Neuronal stem cell (in vitro differentiated cells): ENCODE results near the gene NCAM2.

Experiments
- DNase-seq: peaks from one replicate; pipeline ENCODE4 v3.0.0-alpha.2; 2013; ENCODE audit warnings: low spot score
- H2AFZ ChIP-seq: one replicate; pipeline ENCODE4 v1.6.1; 2013; ENCODE audit warnings: mild to moderate bottlenecking, low read length, inconsistent platforms
- H2AK5ac ChIP-seq: 2 replicates; pipeline ENCODE4 v1.6.1; 2013; ENCODE audit warnings: low read depth, mild to moderate bottlenecking, inconsistent platforms, low read length, moderate library complexity, mixed read lengths
- H2BK120ac ChIP-seq: 2 replicates; pipeline ENCODE4 v1.6.1; 2013; ENCODE audit warnings: low read depth, mild to moderate bottlenecking, inconsistent platforms, low read length, moderate library complexity, mixed read lengths
- H2BK12ac ChIP-seq: one replicate; pipeline ENCODE4 v1.6.1; 2013; ENCODE audit warnings: low read length, inconsistent platforms
- H2BK15ac ChIP-seq: 2 replicates; pipeline ENCODE4 v1.6.1; 2013; ENCODE audit warnings: mild to moderate bottlenecking, low read length, inconsistent platforms, mixed read lengths
- H2BK5ac ChIP-seq: one replicate; pipeline ENCODE4 v1.6.1; 2013; ENCODE audit warnings: inconsistent platforms, mild to moderate bottlenecking, low read length, moderate library complexity
- H3K14ac ChIP-seq: one replicate; pipeline ENCODE4 v1.6.1; 2013; ENCODE audit warnings: low read length, inconsistent platforms
- H3K18ac ChIP-seq: 2 replicates; pipeline ENCODE4 v1.6.1; 2013; ENCODE audit warnings: low read length, inconsistent platforms
- H3K23ac ChIP-seq: 2 replicates; pipeline ENCODE4 v1.6.1; 2013; ENCODE audit warnings: low read depth, mild to moderate bottlenecking, mixed read lengths, low read length, inconsistent platforms; ENCODE audit not compliant: poor library complexity
- H3K27ac ChIP-seq: replicated peaks from 3 replicates; pipeline ENCODE4 v1.5.1; 2013; ENCODE audit warnings: low read length, inconsistent platforms
- H3K27me3 ChIP-seq, 3 experiments: 2 replicates each; pipeline ENCODE4 v1.6.1; 2013; ENCODE audit warnings: low read length in 3 of 3, mild to moderate bottlenecking in 2 of 3, inconsistent platforms in 1 of 3, low read depth in 1 of 3, mixed read lengths in 1 of 3, moderate library complexity in 1 of 3; ENCODE audit not compliant: control insufficient read depth in 3 of 3, insufficient read depth in 3 of 3
- H3K36me3 ChIP-seq, 2 donors: replicated peaks in 1 of 2; 2 replicates each; pipeline ENCODE4 v1.6.1; 2013; ENCODE audit warnings: low read length in 2 of 2; ENCODE audit not compliant: control insufficient read depth in 2 of 2, insufficient read depth in 2 of 2
- H3K4ac ChIP-seq: 2 replicates; pipeline ENCODE4 v1.6.1; 2013; ENCODE audit warnings: inconsistent platforms, mild to moderate bottlenecking, low read length, moderate library complexity
- H3K4me1 ChIP-seq, 2 donors: 1 replicate in 1 of 2; 2 replicates in 1 of 2; pipeline ENCODE4 v1.6.1; 2013; ENCODE audit warnings: low read length in 2 of 2, low read depth in 1 of 2; ENCODE audit not compliant: control insufficient read depth in 2 of 2, insufficient read depth in 1 of 2
- H3K4me2 ChIP-seq: one replicate; pipeline ENCODE4 v1.6.1; 2013; ENCODE audit warnings: mild to moderate bottlenecking, low read length, inconsistent platforms; ENCODE audit not compliant: insufficient read depth, poor library complexity, severe bottlenecking
- H3K4me3 ChIP-seq, 2 donors: 2 replicates each; pipeline ENCODE4 v1.5.1; 2013; ENCODE audit warnings: low read length in 2 of 2, mild to moderate bottlenecking in 2 of 2, inconsistent platforms in 1 of 2, moderate library complexity in 1 of 2
- H3K79me1 ChIP-seq: one replicate; pipeline ENCODE4 v1.6.1; 2013; ENCODE audit warnings: low read depth, mild to moderate bottlenecking, inconsistent platforms, low read length, moderate library complexity
- H3K9ac ChIP-seq: one replicate; pipeline ENCODE4 v1.6.1; 2013; ENCODE audit warnings: mild to moderate bottlenecking, low read depth, low read length, inconsistent platforms; ENCODE audit not compliant: poor library complexity
- H3K9me3 ChIP-seq, 2 donors: replicated peaks in 1 of 2; 2 replicates each; pipeline versions ENCODE3 to v1.6.1; 2013; ENCODE audit warnings: low read length in 2 of 2, mild to moderate bottlenecking in 2 of 2, inconsistent platforms in 1 of 2, low read depth in 1 of 2, mixed read lengths in 1 of 2, moderate library complexity in 1 of 2; ENCODE audit not compliant: control insufficient read depth in 2 of 2, insufficient read depth in 1 of 2
- H4K8ac ChIP-seq: one replicate; pipeline ENCODE4 v1.6.1; 2013; ENCODE audit warnings: low read depth, mild to moderate bottlenecking, inconsistent platforms, low read length, moderate library complexity
- H4K91ac ChIP-seq: one replicate; pipeline ENCODE4 v1.6.1; 2013; ENCODE audit warnings: low read length, low read depth, mild to moderate bottlenecking, inconsistent platforms; ENCODE audit not compliant: poor library complexity
- WGBS, 2 donors: extraction: QIAGEN DNeasy Blood & Tissue Kit; methylation state at CpG; one replicate each; pipeline ENCODE4 v1.1.7; 2013; ENCODE audit warnings: missing lambda C conversion rate in 2 of 2, mixed read lengths in 1 of 2; ENCODE audit not compliant: insufficient read length in 2 of 2, insufficient replicate concordance in 1 of 2; ENCODE audit errors: extremely low coverage in 2 of 2; 5-methylcytosine and 5-hydroxymethylcytosine counted together

The NCAM2 gene

DNA sequence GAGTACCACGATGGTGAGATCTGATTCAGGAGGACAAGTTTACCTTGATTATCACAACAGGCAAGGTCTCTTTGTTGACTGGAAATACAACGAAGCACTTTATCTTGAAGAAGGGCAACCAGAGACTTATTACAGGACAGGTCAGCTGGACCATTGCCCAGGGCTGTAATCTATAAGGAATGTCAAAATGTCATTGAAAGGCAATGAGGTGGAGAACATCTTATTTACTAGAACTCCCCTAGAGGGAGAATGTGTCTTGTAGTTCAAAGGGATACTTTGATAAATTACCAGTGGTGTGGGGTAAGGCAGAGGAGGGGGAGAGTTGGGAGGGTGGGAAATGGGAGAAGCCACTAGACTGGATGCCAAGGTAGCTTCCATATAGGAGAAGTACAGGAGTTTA is 212.3 kb downstream of the NCAM2 start:
- H2BK120ac ChIP-seq = no peak overlapping the region
- no peak overlapping the region for H3K4me3 ChIP-seq
- H3K36me3 ChIP-seq = no peaks in the 10 kb centered on the region
- H3K27ac ChIP-seq = no peak overlapping the region
- no peak overlapping the region for H2AK5ac ChIP-seq
- H3K18ac ChIP-seq = no peak overlapping the region
- H4K91ac ChIP-seq = no peak overlapping the region
- no peaks in the 10 kb centered on the region for H3K9me3 ChIP-seq
- H3K23ac ChIP-seq = no peak overlapping the region
- no peak overlapping the region for H2BK15ac ChIP-seq
- H3K79me1 ChIP-seq = no peaks in the 10 kb centered on the region
- H3K14ac ChIP-seq = no peak overlapping the region
- H3K4me1 ChIP-seq = no peaks in the 10 kb centered on the region
- H2BK5ac ChIP-seq = no peak overlapping the region
- no peak for DNase-seq
- no CpG with 5 or more reads among the region's 2 CpGs for WGBS, 2 donors
- no peak overlapping the region for H4K8ac ChIP-seq
- no peak overlapping the region for H3K4ac ChIP-seq
- H3K9ac ChIP-seq = no peak overlapping the region
- no peak overlapping the region for H2BK12ac ChIP-seq
- no peak overlapping the region for H2AFZ ChIP-seq
- H3K4me2 ChIP-seq = no peak overlapping the region
- no peaks in the 10 kb centered on the region for H3K27me3 ChIP-seq

DNA sequence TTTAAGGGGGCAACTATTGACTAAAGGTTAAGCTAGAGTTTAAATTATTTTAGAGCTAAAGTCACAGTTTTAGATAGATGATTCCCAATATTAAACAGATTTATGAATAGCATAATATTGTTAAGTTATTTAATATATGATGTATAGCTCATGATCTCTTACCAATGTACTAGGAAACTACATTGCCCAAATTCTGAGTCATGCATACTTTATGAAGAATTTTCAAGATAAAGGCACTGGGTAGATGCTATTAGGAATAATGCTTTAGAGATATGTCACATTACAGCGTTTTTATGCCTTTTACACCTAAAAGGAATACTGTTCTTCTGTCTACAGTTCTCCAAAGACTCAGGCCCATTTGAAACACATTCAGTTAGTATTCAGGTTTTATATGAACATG is 215.1 kb downstream of the NCAM2 start:
- H2AFZ ChIP-seq = no peak overlapping the region
- H3K4me1 ChIP-seq = no peaks in the 10 kb centered on the region
- H3K27ac ChIP-seq = no peak overlapping the region
- H3K14ac ChIP-seq = no peak overlapping the region
- H2AK5ac ChIP-seq = no peak overlapping the region
- DNase-seq = no peak
- H2BK12ac ChIP-seq = no peak overlapping the region
- no peak overlapping the region for H3K4ac ChIP-seq
- WGBS, 2 donors = no CpG with 5 or more reads among the region's 1 CpG
- H2BK5ac ChIP-seq = no peak overlapping the region
- H4K8ac ChIP-seq = no peak overlapping the region
- H3K9me3 ChIP-seq = no peaks in the 10 kb centered on the region
- no peak overlapping the region for H2BK15ac ChIP-seq
- no peak overlapping the region for H3K9ac ChIP-seq
- no peak overlapping the region for H2BK120ac ChIP-seq
- no peaks in the 10 kb centered on the region for H3K36me3 ChIP-seq
- H4K91ac ChIP-seq = no peak overlapping the region
- H3K4me2 ChIP-seq = no peak overlapping the region
- H3K79me1 ChIP-seq = no peaks in the 10 kb centered on the region
- no peak overlapping the region for H3K23ac ChIP-seq
- H3K4me3 ChIP-seq = no peak overlapping the region
- no peaks in the 10 kb centered on the region for H3K27me3 ChIP-seq
- no peak overlapping the region for H3K18ac ChIP-seq

DNA sequence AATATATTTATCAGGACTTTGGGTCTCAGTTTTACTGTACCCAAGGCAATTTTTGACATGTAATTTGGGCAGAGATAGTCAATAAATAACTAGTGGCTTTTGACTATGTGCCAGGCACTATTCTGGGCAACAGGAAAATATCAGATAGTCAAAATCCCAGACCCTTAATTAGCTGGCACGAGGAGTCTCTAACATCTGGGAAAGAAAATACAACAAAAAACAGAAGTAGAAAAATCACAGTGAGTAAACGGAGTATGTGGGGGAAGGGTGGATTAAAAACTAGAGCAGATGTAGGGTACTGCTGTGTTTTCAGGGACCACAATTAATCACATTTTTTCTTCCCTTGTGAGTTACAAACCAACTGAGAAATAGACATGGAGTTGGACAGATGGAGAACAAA is 217.8 kb downstream of the NCAM2 start:
- Histone ChIP-seq H3K14ac (no peak overlapping the region), H3K9ac (no peak overlapping the region), H3K4me2 (no peak overlapping the region), H3K27ac (no peak overlapping the region), H4K91ac (no peak overlapping the region), H3K4me3 (no peak overlapping the region), H3K79me1 (no peaks in the 10 kb centered on the region), H2BK120ac (no peak overlapping the region), H3K9me3 (no peaks in the 10 kb centered on the region), H2BK15ac (no peak overlapping the region), H2BK5ac (no peak overlapping the region), H2AFZ (no peak overlapping the region), H3K4me1 (no peaks in the 10 kb centered on the region), H3K18ac (no peak overlapping the region), H4K8ac (no peak overlapping the region), H3K36me3 (no peaks in the 10 kb centered on the region), H3K23ac (no peak overlapping the region), H2AK5ac (no peak overlapping the region), H3K4ac (no peak overlapping the region), H3K27me3 (no peaks in the 10 kb centered on the region), H2BK12ac (no peak overlapping the region)
- WGBS, 2 donors = no CpG with 5 or more reads among the region's 2 CpGs
- no peak for DNase-seq

DNA sequence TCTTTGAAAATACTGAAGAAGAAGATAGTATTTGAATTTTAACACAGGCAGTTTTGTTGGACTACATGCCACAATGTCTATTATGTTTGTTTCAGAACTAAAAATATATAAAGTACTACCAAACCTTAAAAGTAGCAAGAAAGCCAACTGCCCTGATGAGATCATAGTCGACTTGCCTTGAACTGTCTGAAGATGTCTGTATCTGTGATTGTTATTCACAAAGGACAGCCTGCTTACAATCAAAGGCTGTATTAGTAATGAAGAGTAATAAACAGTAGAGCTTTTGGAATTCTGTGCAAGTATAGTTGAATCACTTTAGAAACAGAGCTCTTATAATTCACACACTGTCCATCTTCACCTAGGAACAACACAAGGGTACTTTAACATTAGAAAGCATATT is 228.3 kb downstream of the NCAM2 start:
- no peak for DNase-seq
- Histone ChIP-seq H3K9me3 (no peaks in the 10 kb centered on the region), H3K36me3 (no peaks in the 10 kb centered on the region), H3K14ac (no peak overlapping the region), H3K9ac (no peak overlapping the region), H3K18ac (no peak overlapping the region), H4K8ac (no peak overlapping the region), H3K27ac (no peak overlapping the region), H2BK120ac (no peak overlapping the region), H2BK12ac (no peak overlapping the region), H2BK5ac (no peak overlapping the region), H3K23ac (no peak overlapping the region), H3K4me2 (no peak overlapping the region), H2AK5ac (no peak overlapping the region), H3K4me3 (no peak overlapping the region), H3K79me1 (no peaks in the 10 kb centered on the region), H3K4ac (no peak overlapping the region), H3K4me1 (no peaks in the 10 kb centered on the region), H4K91ac (no peak overlapping the region), H3K27me3 (no peaks in the 10 kb centered on the region), H2BK15ac (no peak overlapping the region), H2AFZ (peak overlapping the region; percentile 33)
- no CpG with 5 or more reads among the region's 1 CpG for WGBS, 2 donors
